ENCODE data around the gene MBD4. TPM values are rescaled to one million over a fixed set of nuclear protein-coding genes. Genes with fewer than 3 reads are reported as not detected.

MBD4 gene
- total RNA-seq, 1 donor from 2014 or later, result 18.8 TPM

- no peak overlapping the region for H3K27ac ChIP-seq (replicated peaks)
- no peak overlapping the region for H3K4me3 ChIP-seq
- H3K36me3 ChIP-seq, result peaks cover 48% of the 10 kb centered on the region
- no peaks in the 10 kb centered on the region for H3K9me3 ChIP-seq (replicated peaks)
- H3K27me3 ChIP-seq (ENCODE audit: low read depth), result no peaks in the 10 kb centered on the region
- DNase-seq, result no peak
- H3K4me1 ChIP-seq, result peaks cover 12% of the 10 kb centered on the region
- intact Hi-C loops (cut with micrococcal nuclease), result loop anchor here (10.0 kb wide), 1 partner anchor 348 kb away; no protein-coding TSS in a partner anchor
- no peak for TF ChIP-seq CTCF (IDR thresholded peaks at IDR 0.05; ENCODE audit: borderline replicate concordance)
Measured at GRCh38 chr3:129476586-129476985, 36.8 kb upstream of the MBD4 start.

- Histone ChIP-seq H3K27ac (replicated peaks) (no peak overlapping the region), H3K4me3 (no peak overlapping the region), H3K9me3 (replicated peaks) (no peaks in the 10 kb centered on the region), H3K4me1 (peaks cover 5% of the 10 kb centered on the region), H3K36me3 (peaks cover 48% of the 10 kb centered on the region), H3K27me3 (ENCODE audit: low read depth) (no peaks in the 10 kb centered on the region)
- intact Hi-C loops (cut with micrococcal nuclease), result loop anchor here (10.0 kb wide), 1 partner anchor 349 kb away; no protein-coding TSS in a partner anchor
- no peak for TF ChIP-seq CTCF (IDR thresholded peaks at IDR 0.05; ENCODE audit: borderline replicate concordance)
- DNase-seq, result no peak
Measured at GRCh38 chr3:129475863-129476262, 36.1 kb upstream of the MBD4 start.

- DNase-seq, result no peak
- Histone ChIP-seq H3K9me3 (replicated peaks) (no peaks in the 10 kb centered on the region), H3K27me3 (ENCODE audit: low read depth) (no peaks in the 10 kb centered on the region), H3K4me1 (no peaks in the 10 kb centered on the region), H3K4me3 (no peak overlapping the region), H3K36me3 (peaks cover 44% of the 10 kb centered on the region), H3K27ac (replicated peaks) (no peak overlapping the region)
- intact Hi-C loops (cut with micrococcal nuclease), result loop anchor here (10.0 kb wide), 1 partner anchor 350 kb away; no protein-coding TSS in a partner anchor
- TF ChIP-seq CTCF (IDR thresholded peaks at IDR 0.05; ENCODE audit: borderline replicate concordance), result no peak
Measured at GRCh38 chr3:129474984-129475804, 35.4 kb upstream of the MBD4 start.

DNA sequence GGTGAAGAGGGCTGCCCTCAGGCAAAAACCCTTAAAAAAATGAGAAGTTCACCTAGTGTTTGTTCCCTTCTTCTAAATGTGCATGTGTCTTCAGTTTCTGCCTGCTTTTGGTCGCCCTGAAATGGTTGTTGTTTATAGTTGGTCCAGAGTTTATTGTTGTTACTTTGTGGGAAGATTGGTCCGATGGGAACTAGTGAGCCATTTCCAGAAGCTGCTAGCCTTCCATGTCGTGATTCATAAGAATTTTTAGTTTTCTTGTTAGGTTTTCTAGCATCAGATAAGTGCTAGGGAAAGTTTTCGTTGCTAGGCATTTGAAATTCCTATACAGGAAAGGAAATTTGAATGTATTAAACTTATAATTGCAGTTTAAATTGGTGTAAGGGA, 34.0 kb upstream of the MBD4 start:
- DNase-seq, result no peak
- Histone ChIP-seq H3K36me3 (peaks cover 30% of the 10 kb centered on the region), H3K27ac (replicated peaks) (no peak overlapping the region), H3K9me3 (replicated peaks) (no peaks in the 10 kb centered on the region), H3K4me3 (no peak overlapping the region), H3K4me1 (peaks cover 14% of the 10 kb centered on the region), H3K27me3 (ENCODE audit: low read depth) (no peaks in the 10 kb centered on the region)
- TF ChIP-seq CTCF (IDR thresholded peaks at IDR 0.05; ENCODE audit: borderline replicate concordance), result no peak
- intact Hi-C loops (cut with micrococcal nuclease), result loop anchor here (10.0 kb wide), 1 partner anchor 351 kb away; no protein-coding TSS in a partner anchor

DNA sequence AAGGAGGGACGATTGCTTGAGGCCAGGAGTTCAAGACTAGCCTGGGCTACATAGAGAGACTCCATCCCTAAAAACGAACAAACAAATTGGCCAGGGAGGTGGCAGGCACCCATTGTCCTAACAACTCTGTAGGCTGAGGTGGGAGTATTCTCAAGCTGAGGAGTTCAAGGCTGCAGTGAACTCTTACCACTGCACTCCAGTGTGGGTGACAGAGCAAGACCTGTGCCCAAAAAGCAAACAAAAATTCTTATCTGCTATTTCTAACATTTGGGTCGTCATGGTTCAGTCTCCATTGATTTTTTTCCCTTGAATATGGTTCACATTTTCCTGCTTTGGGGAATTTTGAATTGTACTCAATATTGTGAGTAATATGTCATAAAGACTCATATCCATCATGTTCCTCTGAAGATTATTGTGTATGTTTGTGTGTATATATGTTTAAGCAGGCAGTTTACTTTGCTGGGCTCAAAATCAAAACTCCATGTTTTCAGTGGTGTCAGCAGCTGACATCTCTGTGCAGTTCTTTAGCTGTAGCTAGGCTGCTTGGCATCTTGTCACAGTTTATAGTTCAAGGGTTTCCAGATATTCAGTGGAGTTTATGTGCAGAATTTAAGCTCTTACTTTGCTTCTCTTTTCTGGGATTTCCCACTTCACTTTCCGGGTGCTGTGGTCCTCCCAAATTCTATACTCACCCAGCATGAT, 33.5 kb upstream of the MBD4 start:
- no peaks in the 10 kb centered on the region for H3K27me3 ChIP-seq (ENCODE audit: low read depth)
- peaks cover 19% of the 10 kb centered on the region for H3K4me1 ChIP-seq
- no peak overlapping the region for H3K4me3 ChIP-seq
- no peak for TF ChIP-seq CTCF (IDR thresholded peaks at IDR 0.05; ENCODE audit: borderline replicate concordance)
- DNase-seq, result no peak
- intact Hi-C loops (cut with micrococcal nuclease), result loop anchor here (10.0 kb wide), 1 partner anchor 352 kb away; no protein-coding TSS in a partner anchor
- H3K36me3 ChIP-seq, result peaks cover 24% of the 10 kb centered on the region
- no peaks in the 10 kb centered on the region for H3K9me3 ChIP-seq (replicated peaks)
- no peak overlapping the region for H3K27ac ChIP-seq (replicated peaks)

Data from left ventricle myocardium inferior (tissue), 1 donor.